SK-N-SH (cell line): ENCODE measurements around the gene ETV3L.

Experiments
- EP300 ChIP-seq, 2 experiments: IDR thresholded peaks; 2 replicates each; pipeline versions ENCODE4 v1.4.0 to v1.6.1; 2012; ENCODE audit warnings: borderline replicate concordance in 1 of 2, low read depth in 1 of 2, low read length in 1 of 2
- POLR2AphosphoS5 ChIP-seq: IDR thresholded peaks from 2 replicates; pipeline ENCODE4 v1.6.1; 2012; ENCODE audit warnings: low read depth, low read length
- TAF1 ChIP-seq: IDR thresholded peaks from 2 replicates; pipeline ENCODE4 v1.6.1; 2012; ENCODE audit warnings: low read depth, mild to moderate bottlenecking, low read length, moderate library complexity, borderline replicate concordance
- TEAD4 ChIP-seq: IDR thresholded peaks from 2 replicates; pipeline ENCODE4 v1.4.0; 2012; ENCODE audit warnings: mild to moderate bottlenecking, borderline replicate concordance; ENCODE audit not compliant: insufficient read depth
- YY1 ChIP-seq: IDR thresholded peaks from 2 replicates; pipeline ENCODE4 v1.4.0; 2012; ENCODE audit warnings: low read depth, mild to moderate bottlenecking
- TF ChIP-seq, protein P1 (sequence below): fragments of 200-600 bp; sonication (generic); IDR thresholded peaks from 2 replicates; pipeline ENCODE4 v1.6.1; 2017; ENCODE audit warnings: antibody characterized with exemption, mild to moderate bottlenecking, moderate library complexity
- TF ChIP-seq, protein P2 (sequence below): fragments of 150-350 bp; IDR thresholded peaks from 2 replicates; pipeline ENCODE4 v1.6.1; 2017; ENCODE audit warnings: antibody characterized with exemption, low read length, low read depth, borderline replicate concordance

DNA sequence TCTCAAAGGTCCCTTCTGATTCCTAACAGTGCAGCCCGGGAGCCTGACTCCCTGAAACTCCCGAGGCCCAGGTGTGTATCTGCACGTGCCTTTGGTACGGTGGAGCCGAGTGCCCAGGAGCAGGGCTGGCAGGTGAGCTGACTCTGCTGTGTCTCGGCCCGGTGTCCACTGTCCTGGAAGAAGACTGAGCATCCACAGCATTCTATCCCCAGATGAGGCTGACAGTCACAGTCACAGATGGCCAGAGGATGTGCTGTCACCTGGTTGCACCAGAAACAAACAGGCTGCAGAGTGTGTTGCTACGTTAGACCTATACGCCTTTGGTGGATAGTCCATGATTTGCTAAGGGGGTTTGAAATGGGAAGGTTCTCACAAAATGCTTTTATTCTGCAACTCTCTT lies 9.8 kb downstream of the ETV3L start:
- TF ChIP-seq POLR2AphosphoS5 (no peak), TAF1 (no peak), TEAD4 (no peak), EP300 (IDR thresholded peaks at IDR 0.05; ENCODE audit: borderline replicate concordance in 1 of 2, low read depth in 1 of 2, low read length in 1 of 2) (no peak), YY1 (no peak)
- TF ChIP-seq, protein P1, sequence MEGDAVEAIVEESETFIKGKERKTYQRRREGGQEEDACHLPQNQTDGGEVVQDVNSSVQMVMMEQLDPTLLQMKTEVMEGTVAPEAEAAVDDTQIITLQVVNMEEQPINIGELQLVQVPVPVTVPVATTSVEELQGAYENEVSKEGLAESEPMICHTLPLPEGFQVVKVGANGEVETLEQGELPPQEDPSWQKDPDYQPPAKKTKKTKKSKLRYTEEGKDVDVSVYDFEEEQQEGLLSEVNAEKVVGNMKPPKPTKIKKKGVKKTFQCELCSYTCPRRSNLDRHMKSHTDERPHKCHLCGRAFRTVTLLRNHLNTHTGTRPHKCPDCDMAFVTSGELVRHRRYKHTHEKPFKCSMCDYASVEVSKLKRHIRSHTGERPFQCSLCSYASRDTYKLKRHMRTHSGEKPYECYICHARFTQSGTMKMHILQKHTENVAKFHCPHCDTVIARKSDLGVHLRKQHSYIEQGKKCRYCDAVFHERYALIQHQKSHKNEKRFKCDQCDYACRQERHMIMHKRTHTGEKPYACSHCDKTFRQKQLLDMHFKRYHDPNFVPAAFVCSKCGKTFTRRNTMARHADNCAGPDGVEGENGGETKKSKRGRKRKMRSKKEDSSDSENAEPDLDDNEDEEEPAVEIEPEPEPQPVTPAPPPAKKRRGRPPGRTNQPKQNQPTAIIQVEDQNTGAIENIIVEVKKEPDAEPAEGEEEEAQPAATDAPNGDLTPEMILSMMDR = no peak
- TF ChIP-seq, protein P2, sequence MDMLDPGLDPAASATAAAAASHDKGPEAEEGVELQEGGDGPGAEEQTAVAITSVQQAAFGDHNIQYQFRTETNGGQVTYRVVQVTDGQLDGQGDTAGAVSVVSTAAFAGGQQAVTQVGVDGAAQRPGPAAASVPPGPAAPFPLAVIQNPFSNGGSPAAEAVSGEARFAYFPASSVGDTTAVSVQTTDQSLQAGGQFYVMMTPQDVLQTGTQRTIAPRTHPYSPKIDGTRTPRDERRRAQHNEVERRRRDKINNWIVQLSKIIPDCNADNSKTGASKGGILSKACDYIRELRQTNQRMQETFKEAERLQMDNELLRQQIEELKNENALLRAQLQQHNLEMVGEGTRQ = no peak
